ENCODE data around the gene TMPRSS6. TPM values are rescaled to one million over a fixed set of nuclear protein-coding genes. Genes with fewer than 3 reads are reported as not detected.

The TMPRSS6 gene
- polyA plus RNA-seq, 3 donors = not detected

DNA sequence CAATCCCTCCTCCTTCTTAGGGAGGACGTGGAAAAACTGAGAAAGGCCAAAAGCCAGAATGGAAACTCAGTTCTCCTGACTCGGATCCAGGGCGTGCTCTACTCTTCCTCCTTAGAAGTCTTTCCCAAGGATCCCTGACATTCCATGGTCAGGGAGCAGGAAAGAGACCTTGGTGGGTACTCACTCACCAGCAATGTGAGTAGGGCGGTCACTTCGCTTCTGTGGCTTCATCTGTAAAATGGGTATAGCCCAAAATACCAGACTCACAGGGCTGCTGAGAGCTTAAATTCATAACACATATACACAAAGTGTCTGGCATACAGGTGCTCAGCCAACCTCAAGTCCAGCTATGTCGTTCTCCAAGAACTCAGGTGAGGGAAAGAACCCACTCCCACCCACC lies 58.6 kb downstream of the TMPRSS6 start:
- Histone ChIP-seq H3K36me3 (replicated peaks in 1 of 2; ENCODE audit: control insufficient read depth in 1 of 2, insufficient read depth in 2 of 2, low read length in 2 of 2) (peaks cover 0 to 20% of the 10 kb centered on the region in 2 donors), H3K4me1 (ENCODE audit: control insufficient read depth in 1 of 2, insufficient read depth in 2 of 2, low read length in 2 of 2) (peaks cover 28 to 43% of the 10 kb centered on the region in 2 donors), H3K4me3 (replicated peaks in 1 of 3; ENCODE audit: low read depth in 2 of 3, low read length in 3 of 3) (peak overlapping the region in 2 of 3 experiments; percentile 6 to 85), H3K9me3 (replicated peaks in 1 of 2; ENCODE audit: control insufficient read depth in 1 of 2, insufficient read depth in 1 of 2, low read length in 2 of 2) (no peaks in the 10 kb centered on the region), H3K9ac (ENCODE audit: insufficient read depth, low read length, poor library complexity, severe bottlenecking) (no peak overlapping the region), H4K20me1 (ENCODE audit: insufficient read depth, low read length) (peaks cover 4% of the 10 kb centered on the region), H2AFZ (ENCODE audit: insufficient read depth, low read depth, low read length, poor library complexity, severe bottlenecking) (peak overlapping the region; percentile 32), H3K27me3 (ENCODE audit: control insufficient read depth in 2 of 2, insufficient read depth in 2 of 2, low read length in 2 of 2) (no peaks in the 10 kb centered on the region), H3K27ac (ENCODE audit: low read depth in 1 of 2, low read length in 2 of 2) (peak overlapping the region; percentile 69 to 72), H3K4me2 (replicated peaks; ENCODE audit: extremely low read depth, low read length, poor library complexity, severe bottlenecking) (peak overlapping the region; percentile 95), H3K79me2 (ENCODE audit: insufficient read depth, low read length) (no peaks in the 10 kb centered on the region)
- no peak for DNase-seq
- no peaks in the 10 kb centered on the region for H3K9me3 Mint-ChIP-seq
- peaks cover 17 to 20% of the 10 kb centered on the region in 2 donors for H3K36me3 Mint-ChIP-seq
- peaks cover 1 to 11% (median 2%) of the 10 kb centered on the region in 3 donors for H3K27me3 Mint-ChIP-seq (ENCODE audit: low read depth in 3 of 3)
- H3K4me3 Mint-ChIP-seq = peak overlapping the region; percentile 67 to 80
- TF ChIP-seq CTCF (IDR thresholded peaks at IDR 0.05) = no peak
- intact Hi-C loops (cut with micrococcal nuclease) = no loop called here
- peaks cover 37% of the 10 kb centered on the region for H3K4me1 Mint-ChIP-seq
- 0% methylated on average over 1 of the region's 6 CpGs for WGBS (ENCODE audit: insufficient coverage)
- H3K27ac Mint-ChIP-seq = peak overlapping the region; percentile 82 to 95 (median 90)

- intact Hi-C loops (cut with micrococcal nuclease) = no loop called here
- H3K4me1 Mint-ChIP-seq = peaks cover 49% of the 10 kb centered on the region
- DNase-seq = no peak
- Histone ChIP-seq H3K27ac (ENCODE audit: low read depth in 1 of 2, low read length in 2 of 2) (no peak overlapping the region), H3K9ac (ENCODE audit: insufficient read depth, low read length, poor library complexity, severe bottlenecking) (no peak overlapping the region), H4K20me1 (ENCODE audit: insufficient read depth, low read length) (peaks cover 4% of the 10 kb centered on the region), H3K9me3 (replicated peaks in 1 of 2; ENCODE audit: control insufficient read depth in 1 of 2, insufficient read depth in 1 of 2, low read length in 2 of 2) (no peaks in the 10 kb centered on the region), H3K4me2 (replicated peaks; ENCODE audit: extremely low read depth, low read length, poor library complexity, severe bottlenecking) (no peak overlapping the region), H3K36me3 (replicated peaks in 1 of 2; ENCODE audit: control insufficient read depth in 1 of 2, insufficient read depth in 2 of 2, low read length in 2 of 2) (peaks cover 0 to 4% of the 10 kb centered on the region in 2 donors), H3K79me2 (ENCODE audit: insufficient read depth, low read length) (no peaks in the 10 kb centered on the region), H2AFZ (ENCODE audit: insufficient read depth, low read depth, low read length, poor library complexity, severe bottlenecking) (no peak overlapping the region), H3K27me3 (ENCODE audit: control insufficient read depth in 2 of 2, insufficient read depth in 2 of 2, low read length in 2 of 2) (no peaks in the 10 kb centered on the region), H3K4me1 (ENCODE audit: control insufficient read depth in 1 of 2, insufficient read depth in 2 of 2, low read length in 2 of 2) (peaks cover 44 to 60% of the 10 kb centered on the region in 2 donors), H3K4me3 (replicated peaks in 1 of 3; ENCODE audit: low read depth in 2 of 3, low read length in 3 of 3) (no peak overlapping the region)
- TF ChIP-seq CTCF (IDR thresholded peaks at IDR 0.05) = no peak
- peaks cover 7 to 8% of the 10 kb centered on the region in 2 donors for H3K36me3 Mint-ChIP-seq
- no peaks in the 10 kb centered on the region for H3K9me3 Mint-ChIP-seq
- H3K4me3 Mint-ChIP-seq = no peak overlapping the region
- H3K27me3 Mint-ChIP-seq (ENCODE audit: low read depth in 3 of 3) = peaks cover 0 to 11% (median 2%) of the 10 kb centered on the region in 3 donors
- peak overlapping the region in 3 of 7 donors; percentile 64 to 68 (median 66) for H3K27ac Mint-ChIP-seq
- 95% methylated on average over 2 of the region's 2 CpGs for WGBS (ENCODE audit: insufficient coverage)
Measured at GRCh38 chr22:37049224-37049623, 60.3 kb downstream of the TMPRSS6 start.

Data from CD14-positive monocyte (primary cell).